Activated T-cell treated with anti-CD3 and anti-CD28 coated beads for 1 hour (primary cell): ENCODE data around the gene MDM1.
A peak's percentile ranks its signal among the peaks of the same experiment; 100 is the strongest.

Experiments
- DNase-seq: peaks from one replicate; pipeline ENCODE4 v3.0.0-alpha.2; 2020; ENCODE audit warnings: low read depth

MDM1 gene

GRCh38 chr12:68331869-68332727, at the start of gene MDM1:
Gene MDM1, minus strand, starts transcription at chr12:68332362. Its CDS starts 117 bp downstream, at chr12:68332245.
- peak; percentile 95 for DNase-seq

GRCh38 chr12:68381476-68382219, 49.5 kb upstream of the MDM1 start:
- DNase-seq, result no peak

GRCh38 chr12:68378872-68379606, 46.9 kb upstream of the MDM1 start:
- DNase-seq, result no peak

- no peak for DNase-seq
Measured at GRCh38 chr12:68377881-68378280, 45.7 kb upstream of the MDM1 start.

GRCh38 chr12:68376901-68377300, 44.7 kb upstream of the MDM1 start:
- DNase-seq, result no peak

GRCh38 chr12:68375756-68376695, 43.9 kb upstream of the MDM1 start:
- no peak for DNase-seq

GRCh38 chr12:68374307-68374982, 42.3 kb upstream of the MDM1 start:
- DNase-seq, result peak; percentile 11

- no peak for DNase-seq
Measured at GRCh38 chr12:68370667-68371066, 38.5 kb upstream of the MDM1 start.

- no peak for DNase-seq
Measured at GRCh38 chr12:68370006-68370590, 37.9 kb upstream of the MDM1 start.

- no peak for DNase-seq
Measured at GRCh38 chr12:68368327-68368726, 36.2 kb upstream of the MDM1 start.

- DNase-seq, result no peak
Measured at GRCh38 chr12:68367903-68368302, 35.7 kb upstream of the MDM1 start.

GRCh38 chr12:68367116-68367515, 35.0 kb upstream of the MDM1 start:
- DNase-seq, result no peak

GRCh38 chr12:68364893-68365725, 32.9 kb upstream of the MDM1 start:
- DNase-seq, result peak; percentile 58

GRCh38 chr12:68364328-68364727, 32.2 kb upstream of the MDM1 start:
- no peak for DNase-seq

GRCh38 chr12:68361953-68362352, 29.8 kb upstream of the MDM1 start:
- DNase-seq, result no peak

GRCh38 chr12:68359674-68360073, 27.5 kb upstream of the MDM1 start:
- no peak for DNase-seq

GRCh38 chr12:68358532-68359485, 26.6 kb upstream of the MDM1 start:
- DNase-seq, result peak; percentile 49

- no peak for DNase-seq
Measured at GRCh38 chr12:68356986-68357385, 24.8 kb upstream of the MDM1 start.
